PC-3 (cell line): ENCODE measurements around the gene FMNL2. TPM values are rescaled to one million over a fixed set of nuclear protein-coding genes. Genes with fewer than 3 reads are reported as not detected.

ENCODE experiments used
- ATAC-seq: fragments of 200-7000 bp; cut with Tn5 transposase; 2 replicates; pipeline ENCODE4 v1.9.1; 2020; ENCODE audit warnings: mild to moderate bottlenecking, moderate library complexity
- BruUV-seq: library from RNA; stranded (reverse); fragments of 400-500 nt; replicated peaks from 2 replicates; lab custom pipeline; 2021; lab: Mats Ljungman, UMichigan
- CTCF ChIA-PET: fragments of 300-600 bp; sonication (Branson Sonifier 250); formaldehyde crosslinking; loops from one replicate; lab custom pipeline; 2022; ENCODE audit warnings: antibody characterized with exemption; lab: Charles Lee
- POLR2A ChIA-PET: fragments of 300-600 bp; sonication (Branson Sonifier 250); formaldehyde crosslinking; loops from one replicate; lab custom pipeline; 2022; ENCODE audit warnings: antibody characterized with exemption; ENCODE audit not compliant: unreplicated experiment; lab: Charles Lee
- DNase-seq: peaks from one replicate; pipeline ENCODE4 v3.0.0-alpha.2; 2015
- H2AFZ ChIP-seq: fragments of 300-600 bp; sonication (generic); 2 replicates; pipeline ENCODE4 v1.6.0; 2016; ENCODE audit warnings: antibody characterized with exemption, low read length
- H3F3A ChIP-seq: fragments of 300-600 bp; sonication (generic); one replicate; pipeline ENCODE4 v1.6.0; 2017; ENCODE audit warnings: antibody characterized with exemption, low read length, control low read depth, mild to moderate bottlenecking; ENCODE audit not compliant: unreplicated experiment
- H3K27ac ChIP-seq: fragments of 300-600 bp; sonication (generic); 2 replicates; pipeline ENCODE4 v1.5.1; 2016; ENCODE audit warnings: mild to moderate bottlenecking, low read length
- H3K27me3 ChIP-seq: fragments of 300-600 bp; sonication (generic); 2 replicates; pipeline ENCODE4 v1.6.1; 2016; ENCODE audit warnings: low read length, mixed read lengths
- H3K36me3 ChIP-seq: fragments of 300-600 bp; sonication (generic); 2 replicates; pipeline ENCODE4 v1.6.1; 2016; ENCODE audit warnings: low read depth, mixed run types, low read length, mixed read lengths
- H3K4me1 ChIP-seq: fragments of 300-600 bp; sonication (generic); 2 replicates; pipeline ENCODE4 v1.5.1; 2016; ENCODE audit warnings: low read length; ENCODE audit not compliant: insufficient read depth
- H3K4me2 ChIP-seq: fragments of 300-600 bp; sonication (generic); 2 replicates; pipeline ENCODE4 v1.6.0; 2016; ENCODE audit warnings: low read length
- H3K4me3 ChIP-seq: fragments of 300-600 bp; sonication (generic); 2 replicates; pipeline ENCODE4 v1.5.1; 2016; ENCODE audit warnings: mild to moderate bottlenecking, low read length, mixed read lengths
- H3K79me2 ChIP-seq: fragments of 300-600 bp; sonication (generic); 2 replicates; pipeline ENCODE4 v1.6.1; 2017; ENCODE audit warnings: low read length, mixed read lengths
- H3K9ac ChIP-seq: fragments of 300-600 bp; sonication (generic); 2 replicates; pipeline ENCODE4 v1.6.0; 2016; ENCODE audit warnings: mild to moderate bottlenecking, low read length
- H3K9me2 ChIP-seq: fragments of 300-600 bp; sonication (generic); replicated peaks from 2 replicates; pipeline ENCODE4 v1.6.1; 2016; ENCODE audit warnings: mixed run types, low read length, mixed read lengths
- H3K9me3 ChIP-seq: fragments of 300-600 bp; sonication (generic); 2 replicates; pipeline ENCODE4 v1.6.1; 2016; ENCODE audit warnings: low read length, mixed read lengths
- H4K20me1 ChIP-seq: fragments of 300-600 bp; sonication (generic); 2 replicates; pipeline ENCODE4 v1.6.1; 2016; ENCODE audit warnings: low read length, mixed read lengths
- EZH2 ChIP-seq: fragments of 300-600 bp; sonication (generic); IDR thresholded peaks from one replicate; pipeline ENCODE4 v1.6.1; 2017; ENCODE audit warnings: antibody characterized with exemption, mild to moderate bottlenecking, low read length; ENCODE audit not compliant: unreplicated experiment
- EZH2phosphoT487 ChIP-seq: fragments of 300-600 bp; sonication (generic); IDR thresholded peaks from 2 replicates; pipeline ENCODE4 v1.6.1; 2018; ENCODE audit warnings: mild to moderate bottlenecking, antibody characterized with exemption, low read length, borderline replicate concordance
- intact Hi-C: fragments of 100-400 bp; cut with micrococcal nuclease; formaldehyde crosslinking; loops from 2 replicates; pipeline ENCODE4 v1.9.0; 2023
- total RNA-seq: library from RNA; depleted of rRNA; stranded (reverse); fragments of >200 nt; gene quantifications from 2 replicates; pipeline ENCODE4 v1.2.3, GENCODE V29; 2014
- TF ChIP-seq, protein P1 (sequence below): fragments of 300-600 bp; sonication (generic); conservative IDR thresholded peaks from 2 replicates; pipeline ENCODE4 v1.5.1; 2017; ENCODE audit warnings: antibody characterized with exemption, low read depth, mild to moderate bottlenecking, low read length

The FMNL2 gene
- total RNA-seq, 1 experiment from 2014 or later: 15.8 TPM

DNA sequence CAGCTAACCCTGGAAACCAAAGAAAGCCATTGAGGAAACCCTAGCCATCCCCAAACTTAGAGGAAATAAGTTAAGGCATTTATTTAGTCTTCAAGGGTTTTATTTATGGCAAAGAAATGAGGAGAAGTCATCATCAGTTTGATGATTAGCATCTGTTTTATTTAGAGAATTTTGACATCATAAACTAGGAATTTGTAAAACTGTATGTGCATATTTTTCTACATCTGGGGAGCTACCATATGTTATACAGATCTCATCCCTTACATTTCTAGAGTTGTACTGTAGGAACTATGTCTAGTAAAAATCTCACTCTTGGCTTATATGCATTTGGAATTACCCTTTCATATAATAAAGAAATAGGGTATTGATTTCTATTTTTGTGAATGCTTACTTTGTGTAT is 48.7 kb downstream of the FMNL2 start:
- Histone ChIP-seq H3K4me3 (no peak overlapping the region), H3K36me3 (no peaks in the 10 kb centered on the region), H3F3A (no peaks in the 10 kb centered on the region), H3K27ac (no peak overlapping the region), H3K9me3 (no peaks in the 10 kb centered on the region), H3K79me2 (peaks cover 45% of the 10 kb centered on the region), H3K9me2 (0 out of 2 replicates have a peak, but pooled peaks cover 4% of the 10 kb centered on the region), H2AFZ (no peak overlapping the region), H3K9ac (no peak overlapping the region), H3K4me1 (peaks cover 10% of the 10 kb centered on the region), H3K27me3 (no peaks in the 10 kb centered on the region), H4K20me1 (no peaks in the 10 kb centered on the region), H3K4me2 (no peak overlapping the region)
- TF ChIP-seq, protein P1, sequence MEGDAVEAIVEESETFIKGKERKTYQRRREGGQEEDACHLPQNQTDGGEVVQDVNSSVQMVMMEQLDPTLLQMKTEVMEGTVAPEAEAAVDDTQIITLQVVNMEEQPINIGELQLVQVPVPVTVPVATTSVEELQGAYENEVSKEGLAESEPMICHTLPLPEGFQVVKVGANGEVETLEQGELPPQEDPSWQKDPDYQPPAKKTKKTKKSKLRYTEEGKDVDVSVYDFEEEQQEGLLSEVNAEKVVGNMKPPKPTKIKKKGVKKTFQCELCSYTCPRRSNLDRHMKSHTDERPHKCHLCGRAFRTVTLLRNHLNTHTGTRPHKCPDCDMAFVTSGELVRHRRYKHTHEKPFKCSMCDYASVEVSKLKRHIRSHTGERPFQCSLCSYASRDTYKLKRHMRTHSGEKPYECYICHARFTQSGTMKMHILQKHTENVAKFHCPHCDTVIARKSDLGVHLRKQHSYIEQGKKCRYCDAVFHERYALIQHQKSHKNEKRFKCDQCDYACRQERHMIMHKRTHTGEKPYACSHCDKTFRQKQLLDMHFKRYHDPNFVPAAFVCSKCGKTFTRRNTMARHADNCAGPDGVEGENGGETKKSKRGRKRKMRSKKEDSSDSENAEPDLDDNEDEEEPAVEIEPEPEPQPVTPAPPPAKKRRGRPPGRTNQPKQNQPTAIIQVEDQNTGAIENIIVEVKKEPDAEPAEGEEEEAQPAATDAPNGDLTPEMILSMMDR: no peak
- TF ChIP-seq EZH2 (no peak), EZH2phosphoT487 (no peak)
- ATAC-seq (no peak), DNase-seq (no peak)
- ChIA-PET CTCF (no interaction called here), POLR2A (no interaction called here)
- no TSS peak for BruUV-seq
- intact Hi-C loops: no loop called here

DNA sequence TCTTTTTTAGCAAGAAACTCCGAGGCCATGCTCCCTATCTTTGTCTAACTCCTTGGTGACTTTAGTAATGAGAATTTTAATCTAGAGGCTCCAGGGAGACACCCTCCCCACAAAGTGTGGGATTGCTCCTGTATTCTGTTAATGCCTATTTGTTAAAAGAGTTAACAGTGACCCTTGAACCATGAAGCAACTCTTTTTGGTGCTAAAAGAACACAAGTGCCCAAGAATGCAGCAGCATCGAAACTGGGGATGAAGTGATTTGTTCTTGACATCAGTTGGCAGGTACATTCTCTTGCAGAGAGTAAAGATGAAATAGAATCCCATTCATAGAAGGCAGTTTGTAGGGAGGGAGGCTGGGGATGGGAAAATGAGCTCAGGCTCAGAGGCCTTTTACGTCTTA is 50.0 kb downstream of the FMNL2 start:
- Histone ChIP-seq H3K4me2 (no peak overlapping the region), H3K27me3 (no peaks in the 10 kb centered on the region), H3K79me2 (peaks cover 35% of the 10 kb centered on the region), H3K27ac (no peak overlapping the region), H4K20me1 (no peaks in the 10 kb centered on the region), H3K9me3 (no peaks in the 10 kb centered on the region), H3K4me1 (no peaks in the 10 kb centered on the region), H3K9ac (no peak overlapping the region), H3K4me3 (no peak overlapping the region), H2AFZ (no peak overlapping the region), H3K9me2 (0 out of 2 replicates have a peak, but pooled peaks cover 4% of the 10 kb centered on the region), H3K36me3 (no peaks in the 10 kb centered on the region), H3F3A (no peaks in the 10 kb centered on the region)
- BruUV-seq: no TSS peak
- TF ChIP-seq, protein P1: no peak
- TF ChIP-seq EZH2phosphoT487 (no peak), EZH2 (no peak)
- intact Hi-C loops: no loop called here
- CTCF ChIA-PET: no interaction called here
- POLR2A ChIA-PET: no interaction called here
- ATAC-seq: no peak
- DNase-seq: no peak

DNA sequence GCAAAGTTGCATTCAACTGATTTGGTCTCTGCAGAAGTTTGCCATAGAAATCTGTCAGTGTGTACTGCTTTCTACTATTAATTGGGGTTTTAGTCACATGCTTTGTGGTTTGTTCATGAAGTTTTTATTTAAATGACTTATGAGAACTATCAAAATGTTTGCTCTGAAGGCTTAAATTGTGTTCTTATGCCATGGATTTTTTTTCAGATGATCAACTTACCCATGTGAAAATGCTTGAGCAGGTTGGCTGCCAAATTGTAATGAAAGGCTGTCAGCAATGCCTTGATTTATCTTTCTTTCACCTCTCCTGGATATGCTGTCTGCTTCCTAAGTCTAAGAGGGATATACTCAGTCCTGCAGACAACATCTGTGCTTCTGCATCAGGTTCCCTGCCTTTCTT is 50.7 kb downstream of the FMNL2 start:
- intact Hi-C loops: no loop called here
- H3K79me2 ChIP-seq: peaks cover 28% of the 10 kb centered on the region
- no TSS peak for BruUV-seq

More for the DNA sequence above, 50.7 kb downstream of the FMNL2 start:
- ATAC-seq: no peak
- Histone ChIP-seq H2AFZ (no peak overlapping the region), H3K27ac (no peak overlapping the region), H3K9me2 (0 out of 2 replicates have a peak, but pooled peaks cover 4% of the 10 kb centered on the region), H3K4me1 (no peaks in the 10 kb centered on the region), H3K9ac (no peak overlapping the region), H4K20me1 (no peaks in the 10 kb centered on the region), H3K4me3 (no peak overlapping the region), H3K36me3 (no peaks in the 10 kb centered on the region), H3K4me2 (no peak overlapping the region), H3F3A (no peaks in the 10 kb centered on the region), H3K9me3 (no peaks in the 10 kb centered on the region), H3K27me3 (no peaks in the 10 kb centered on the region)
- ChIA-PET POLR2A (no interaction called here), CTCF (no interaction called here)
- DNase-seq: no peak
- TF ChIP-seq, protein P1: no peak
- TF ChIP-seq EZH2phosphoT487 (no peak), EZH2 (no peak)
